ENCODE results near the gene ABHD3.
A peak's percentile ranks its signal among the peaks of the same experiment; 100 is the strongest.
"Not testable (repeated sequence)": the region's sequence is repeated elsewhere in the genome, so short reads cannot be mapped to it uniquely, and the experiment has no call there.

ABHD3 gene

DNA sequence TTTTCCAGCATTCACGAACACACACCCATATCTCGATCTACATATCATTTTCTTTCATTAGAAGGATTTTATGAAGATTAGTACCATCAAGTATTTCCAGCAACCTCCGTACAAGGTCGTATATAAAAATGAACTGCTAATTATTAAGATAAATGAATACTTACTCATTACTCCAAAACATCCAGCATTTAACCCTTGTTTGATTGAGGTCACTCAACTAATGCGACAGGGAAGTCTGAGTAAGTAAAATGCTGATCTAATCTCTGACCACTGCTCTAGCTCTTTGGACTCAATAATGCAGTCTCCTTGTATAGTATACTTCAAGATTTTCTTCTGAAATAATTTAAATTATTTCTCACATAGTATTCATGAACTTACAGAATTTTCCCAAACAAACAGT, 2.0 kb downstream of the ABHD3 start:
- DNase-seq: no peak

DNA sequence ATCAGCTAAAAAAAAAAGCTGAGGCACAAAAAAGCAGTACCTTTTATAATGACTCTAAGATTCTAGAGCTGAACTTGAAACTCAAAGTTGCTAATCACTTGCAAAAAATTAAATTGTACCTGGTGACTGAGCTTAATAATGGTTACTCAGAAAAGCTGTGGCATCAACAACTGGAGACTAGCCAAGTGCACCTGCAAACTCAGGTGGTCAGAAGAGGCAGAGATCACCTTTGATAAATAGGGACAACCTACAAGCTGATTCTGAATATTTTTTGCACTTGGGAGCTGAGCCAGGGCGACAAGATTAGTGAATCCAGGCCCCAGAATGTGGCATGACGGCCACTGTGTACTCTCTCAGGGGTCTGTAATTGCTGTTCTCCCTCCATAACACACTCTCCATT, 3.0 kb downstream of the ABHD3 start:
- DNase-seq: no peak

DNA sequence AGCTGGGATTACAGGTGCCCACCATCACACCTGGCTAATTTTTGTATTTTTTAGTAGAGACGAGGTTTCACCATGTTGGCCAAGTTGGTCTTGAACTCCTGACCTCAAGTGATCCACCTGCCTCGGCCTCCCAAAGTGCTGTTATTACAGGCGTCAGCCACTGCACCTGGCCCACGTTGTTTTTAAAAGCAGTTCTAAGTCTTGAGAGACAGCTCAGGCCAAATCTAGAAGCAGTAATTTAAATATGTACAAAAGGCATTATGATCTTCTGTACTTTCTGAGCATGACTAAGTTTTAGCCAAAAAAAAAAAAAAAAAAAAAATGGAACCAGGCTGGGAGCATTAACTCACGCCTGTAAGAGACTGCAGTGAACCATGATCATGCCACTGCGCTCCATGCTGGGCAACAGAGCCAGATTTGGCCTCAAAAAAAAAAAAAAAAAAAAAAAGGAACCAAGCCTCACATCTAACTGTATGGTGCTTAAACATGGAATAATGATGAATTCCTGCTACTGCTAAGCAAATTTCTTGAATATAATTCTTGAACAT, 4.0 kb downstream of the ABHD3 start:
- DNase-seq: no peak

DNA sequence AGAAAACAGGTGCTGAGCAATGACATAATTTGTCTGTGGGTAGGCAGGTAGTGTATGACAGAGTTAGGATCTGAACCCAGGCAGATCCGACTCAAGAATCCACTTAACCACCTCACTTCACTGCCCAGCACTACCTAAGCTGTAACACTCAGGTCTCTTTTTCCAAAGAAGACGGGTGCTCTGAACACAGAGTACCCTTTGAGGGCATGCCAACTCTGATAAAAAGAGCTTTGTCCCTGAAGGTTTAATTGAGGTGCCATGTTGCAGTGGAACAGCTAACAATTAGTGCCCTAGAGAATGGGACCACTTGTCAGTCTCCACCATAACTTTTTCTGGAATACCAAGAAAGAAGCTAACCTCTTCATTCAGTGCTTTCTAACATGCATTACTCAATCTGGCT, 11.3 kb downstream of the ABHD3 start:
- DNase-seq: no peak

DNA sequence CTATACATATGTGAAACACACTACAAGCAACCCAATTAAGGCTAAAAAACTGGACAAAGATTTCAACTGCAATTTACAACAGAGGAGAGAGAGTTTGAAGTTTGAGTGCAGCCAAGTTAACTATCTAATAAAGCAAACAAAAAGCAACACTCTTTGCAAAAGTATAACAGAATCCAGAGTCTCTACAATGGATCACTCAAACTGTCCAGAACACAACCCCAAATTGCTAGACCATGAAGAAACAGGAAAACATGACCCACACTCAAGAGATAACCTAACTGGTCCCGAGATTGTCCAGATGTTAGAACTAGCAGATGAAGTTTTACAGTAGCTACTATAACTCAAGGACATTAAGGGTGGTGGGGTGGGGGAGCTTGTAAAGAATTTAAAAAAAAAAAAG, 14.8 kb downstream of the ABHD3 start:
- DNase-seq: no peak

DNA sequence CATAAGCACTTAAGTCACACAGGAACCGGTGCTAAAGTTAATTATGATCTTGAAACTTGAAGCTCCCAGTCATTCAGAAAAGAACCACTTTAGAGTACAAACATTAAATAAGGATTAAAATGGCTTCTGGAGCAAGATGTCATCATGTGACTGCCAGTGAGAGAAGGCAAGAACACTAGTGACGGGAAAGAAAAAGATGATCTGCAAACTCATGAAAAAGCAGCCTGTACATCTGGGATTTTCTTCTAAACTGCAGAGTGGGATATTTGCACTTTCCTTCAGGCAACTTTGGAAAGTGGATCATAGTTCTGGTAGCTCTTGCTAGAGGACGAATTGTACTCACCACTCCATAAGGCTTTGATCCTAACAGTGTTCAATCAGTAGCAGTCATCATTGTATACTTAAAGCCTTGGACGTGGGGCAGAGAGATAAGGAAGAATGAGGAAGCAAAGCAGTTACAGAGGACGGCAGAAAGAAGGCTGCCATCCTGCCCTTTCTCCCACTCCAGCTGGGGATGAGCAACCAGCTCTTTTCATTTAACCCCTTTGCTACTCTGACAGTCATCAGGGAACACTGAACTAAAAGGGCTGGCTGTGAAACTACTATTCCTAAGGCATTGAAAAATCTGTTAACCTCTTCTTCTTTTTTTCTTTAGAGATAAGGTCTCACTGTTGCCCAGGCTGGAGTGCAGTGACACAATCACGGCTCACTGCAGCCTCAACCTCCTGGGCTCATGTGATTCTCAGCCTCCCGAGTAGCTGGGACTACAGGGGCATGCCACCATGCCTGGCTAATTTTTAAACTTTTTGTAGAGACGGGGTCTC, 18.1 kb downstream of the ABHD3 start:
- DNase-seq: no peak

DNA sequence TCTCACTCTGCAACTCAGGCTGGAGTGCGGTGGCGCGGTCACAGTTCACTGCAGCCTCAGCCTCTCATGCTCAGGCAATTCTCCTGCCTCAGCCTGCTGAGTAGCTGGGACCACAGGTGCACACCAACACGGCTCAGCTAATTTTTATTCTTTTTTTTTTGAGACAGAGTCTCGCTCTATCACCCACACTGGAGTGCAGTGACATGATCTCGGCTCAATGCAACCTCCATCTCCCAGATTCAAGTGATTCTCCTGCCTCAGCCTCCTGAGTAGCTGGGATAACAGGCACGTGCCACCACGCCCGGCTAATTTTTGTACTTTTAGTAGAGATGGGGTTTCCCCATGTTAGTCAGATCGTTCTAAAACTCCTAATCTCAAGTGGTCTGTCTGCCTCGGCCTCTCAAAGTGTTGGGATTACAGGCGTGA, 19.0 kb downstream of the ABHD3 start:
- not testable (repeated sequence) for DNase-seq

DNA sequence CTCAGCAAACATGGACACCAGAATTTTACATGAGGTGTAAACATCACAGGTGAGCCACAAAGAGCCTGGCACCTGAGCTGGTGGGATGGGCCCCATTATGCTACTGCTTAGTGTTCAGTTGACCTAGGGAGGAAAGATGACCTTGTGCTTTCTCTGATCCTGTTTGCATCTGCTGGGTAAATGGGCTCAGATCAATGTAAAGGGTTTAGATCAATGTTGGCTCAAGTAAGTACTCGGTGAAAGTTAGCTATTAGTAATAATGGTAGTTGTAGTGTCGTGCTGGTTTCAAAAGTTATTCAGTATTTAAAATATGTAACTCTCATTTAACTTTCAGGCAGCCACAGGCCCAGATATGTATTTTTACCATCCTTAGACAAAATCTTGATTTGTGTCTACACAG, 19.8 kb downstream of the ABHD3 start:
- DNase-seq: no peak

DNA sequence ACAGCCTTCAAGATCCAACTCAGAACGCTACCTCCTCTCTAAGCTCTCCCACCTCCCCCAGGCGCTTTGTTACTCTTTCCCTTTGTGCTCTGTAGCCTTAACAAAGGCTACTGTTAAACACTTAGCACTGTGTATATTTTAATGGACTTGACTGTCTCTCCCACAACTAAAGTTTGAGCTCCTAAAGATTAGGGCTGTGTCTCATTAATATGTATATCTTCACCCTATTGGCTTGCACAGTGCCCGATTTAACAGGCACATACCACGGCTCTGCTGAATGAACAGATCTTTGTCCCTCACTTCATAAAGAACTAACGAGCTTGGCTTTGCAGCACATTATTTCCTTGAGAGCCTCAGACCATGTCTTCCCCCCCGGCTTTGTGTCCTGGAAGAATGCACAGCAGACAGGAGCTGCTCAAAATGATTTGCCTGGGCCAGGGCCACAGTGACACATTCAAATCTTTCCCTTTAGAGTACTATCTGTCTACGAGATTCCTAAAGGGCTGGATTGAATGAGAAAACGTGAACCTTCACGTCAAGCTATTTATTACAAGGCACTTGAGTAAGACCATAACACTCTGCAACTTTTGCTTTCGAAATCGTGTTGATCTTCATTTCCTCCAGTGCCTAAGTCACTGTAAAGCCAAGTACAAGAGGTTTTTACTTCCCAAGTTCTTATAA, 22.1 kb downstream of the ABHD3 start:
- DNase-seq: no peak

DNA sequence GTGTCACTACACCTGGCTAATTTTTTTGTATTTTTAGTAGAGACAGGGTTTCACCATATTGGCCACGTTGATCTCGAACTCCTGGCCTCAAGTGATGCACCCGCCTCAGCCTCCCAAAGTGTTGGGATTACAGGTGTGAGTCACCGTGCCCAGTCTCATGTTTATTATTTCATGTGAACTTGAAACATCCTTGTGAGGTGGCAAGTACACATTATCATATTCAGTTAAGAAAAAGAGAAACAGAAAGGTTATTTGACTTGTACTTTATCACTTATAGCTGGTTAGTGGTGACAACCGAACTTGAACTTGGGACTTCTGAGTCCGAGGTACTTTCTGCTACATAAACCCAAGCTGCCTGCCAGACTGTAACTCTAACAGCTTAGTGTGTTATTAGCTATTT, 24.4 kb downstream of the ABHD3 start:
- no peak for DNase-seq

DNA sequence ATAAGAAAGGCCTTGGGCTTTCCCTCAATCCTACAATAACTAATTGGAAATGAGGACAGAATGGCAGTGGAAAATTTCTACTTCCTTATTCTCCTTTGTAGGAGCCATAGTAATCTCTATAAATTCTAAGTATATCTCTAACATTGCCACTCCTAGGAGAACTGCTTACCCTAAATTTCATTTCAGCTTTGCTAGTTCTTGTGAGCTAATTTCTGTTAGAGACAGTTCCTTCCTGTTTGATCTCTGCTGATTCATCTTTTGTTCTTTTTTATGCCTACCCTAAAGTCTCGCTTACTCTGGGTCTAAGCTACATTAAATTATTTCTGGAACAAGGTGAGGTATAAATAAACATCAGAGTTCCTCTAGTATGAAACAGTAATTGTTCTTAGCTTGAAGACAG, 25.7 kb downstream of the ABHD3 start:
- no peak for DNase-seq

DNA sequence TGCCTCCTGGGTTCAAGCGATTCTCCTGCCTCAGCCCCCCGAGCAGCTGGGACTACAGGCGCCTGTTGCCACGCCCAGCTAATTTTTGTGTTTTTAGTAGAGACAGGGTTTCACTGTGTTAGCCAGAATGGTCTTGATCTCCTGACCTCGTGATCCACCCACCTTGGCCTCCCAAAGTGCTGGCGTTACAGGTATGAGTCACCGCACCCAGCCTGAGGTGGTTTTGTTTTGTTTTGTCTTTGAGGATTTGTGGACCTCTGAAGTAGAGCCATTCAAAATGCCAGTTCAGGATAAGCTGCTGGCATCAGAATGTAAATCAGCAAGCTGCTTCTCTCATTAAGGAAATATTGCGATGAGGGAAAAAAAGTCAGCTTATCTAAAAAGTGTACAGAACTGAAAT, 29.2 kb downstream of the ABHD3 start:
- not testable (repeated sequence) for DNase-seq

DNA sequence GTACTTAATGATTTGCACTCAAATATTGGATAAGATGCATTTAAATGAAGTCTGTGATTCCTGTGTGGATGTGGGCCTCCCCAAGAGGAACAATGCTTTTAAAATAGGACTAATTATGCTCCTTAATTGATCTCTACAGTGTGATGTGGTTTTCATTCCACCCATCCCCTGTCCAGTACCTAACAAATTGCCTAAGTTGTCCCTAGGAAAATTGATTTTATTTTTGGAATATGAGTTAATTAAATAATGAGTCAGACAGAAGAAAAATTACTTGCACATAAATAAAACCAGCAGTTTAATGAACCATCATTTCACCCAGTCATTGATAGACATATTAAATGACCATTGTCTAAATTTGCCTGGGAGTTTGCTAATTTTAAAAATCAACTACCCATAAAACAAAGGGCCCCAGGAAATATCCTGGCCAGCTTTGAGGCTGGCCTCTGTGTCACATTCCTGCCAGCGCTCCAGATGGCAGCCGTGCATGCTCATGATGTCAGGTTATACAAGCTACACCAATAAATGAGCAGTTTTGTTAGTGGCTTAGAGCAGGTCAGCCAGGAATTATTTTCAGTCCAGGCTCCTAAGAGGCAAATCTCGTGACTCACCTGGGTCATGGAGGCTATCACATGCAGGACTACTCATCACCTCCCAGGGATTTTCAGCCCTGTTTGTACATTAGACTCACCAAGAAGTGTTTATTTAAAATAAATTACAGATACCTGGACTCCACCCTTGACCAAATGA, 31.9 kb downstream of the ABHD3 start:
- DNase-seq: no peak

DNA sequence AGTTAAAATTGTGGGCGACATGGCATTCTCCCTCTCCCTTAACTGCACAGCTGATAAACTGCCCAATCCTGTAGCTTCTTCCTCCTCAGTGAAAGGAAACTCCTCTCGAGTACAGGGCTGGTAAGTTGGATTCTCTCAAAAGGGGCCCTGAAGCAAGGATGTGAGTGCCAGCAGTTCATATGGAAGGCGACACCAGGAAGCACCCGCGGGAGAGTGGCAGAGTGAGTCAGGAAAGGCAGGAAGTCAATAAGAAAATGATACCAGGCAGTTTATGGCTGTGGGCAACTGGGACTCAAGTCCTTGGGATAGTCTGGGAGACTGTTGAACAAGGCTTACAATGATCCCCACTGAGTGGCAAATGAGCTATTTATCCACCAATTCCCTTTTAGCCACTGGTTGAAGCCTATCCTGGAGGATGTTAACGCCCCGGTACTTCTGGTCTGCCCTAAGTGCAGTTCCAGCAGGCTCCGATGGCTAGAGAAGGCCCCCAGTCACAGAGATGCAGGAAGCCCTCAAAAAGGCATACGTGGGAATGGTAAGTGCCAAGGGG, 34.8 kb downstream of the ABHD3 start:
- DNase-seq: no peak

DNA sequence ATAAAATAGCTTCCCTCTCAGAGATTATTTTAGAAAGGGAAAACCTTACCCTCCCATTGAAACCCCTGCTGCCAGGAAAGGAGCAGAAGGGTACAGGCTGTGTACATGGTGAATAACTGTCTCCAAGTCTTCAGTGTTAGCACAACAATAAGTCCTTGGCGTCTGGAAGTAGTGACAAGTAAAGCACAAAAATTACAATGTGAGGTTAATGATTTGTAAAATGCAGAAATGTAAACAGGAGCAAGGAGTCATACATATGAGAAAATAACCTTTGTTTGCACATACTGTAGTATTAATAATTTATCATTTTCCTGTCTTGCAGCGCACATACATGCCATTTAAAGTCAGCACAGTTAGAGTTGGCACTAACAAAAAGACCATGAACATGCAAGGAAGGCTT, 40.5 kb downstream of the ABHD3 start:
- no peak for DNase-seq

DNA sequence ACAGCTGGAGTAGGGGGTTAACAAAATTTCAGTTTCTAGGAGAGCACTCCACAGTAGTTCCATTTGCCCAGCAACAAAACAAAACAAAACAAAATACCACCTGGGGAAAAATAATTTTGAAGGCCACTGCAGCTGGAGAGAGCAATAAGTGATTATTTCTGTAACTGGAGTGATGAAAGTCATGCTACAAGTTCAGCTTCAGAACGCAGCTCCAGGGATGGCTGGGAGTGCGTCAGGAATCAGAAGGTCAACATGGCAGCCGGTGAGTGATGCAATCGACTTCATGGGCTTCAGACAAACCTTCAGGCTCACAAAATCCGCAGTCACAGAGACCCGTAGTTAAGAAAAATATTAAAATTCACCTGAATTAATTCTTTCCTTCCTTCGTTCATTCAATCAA, 41.0 kb downstream of the ABHD3 start:
- peak; percentile 2 for DNase-seq

DNA sequence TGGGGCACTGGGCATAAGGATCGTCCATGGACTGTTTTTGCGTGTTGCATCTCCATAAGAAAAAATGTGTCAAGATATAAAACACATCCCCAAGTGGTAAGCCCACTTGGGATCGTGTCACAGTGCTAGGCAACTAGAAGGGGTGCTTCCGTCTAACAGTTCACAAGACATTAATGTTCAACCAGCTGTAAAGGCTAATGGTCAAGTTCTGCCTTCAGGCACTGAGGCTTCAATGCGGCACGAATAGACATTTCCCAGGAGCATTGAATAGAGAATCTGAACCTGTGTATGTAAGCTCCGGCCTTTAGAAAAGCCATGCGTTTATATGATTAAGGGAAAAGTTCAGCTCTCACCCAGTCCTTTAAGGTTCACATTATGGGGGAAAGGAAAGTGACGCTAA, 42.0 kb downstream of the ABHD3 start:
- no peak for DNase-seq

DNA sequence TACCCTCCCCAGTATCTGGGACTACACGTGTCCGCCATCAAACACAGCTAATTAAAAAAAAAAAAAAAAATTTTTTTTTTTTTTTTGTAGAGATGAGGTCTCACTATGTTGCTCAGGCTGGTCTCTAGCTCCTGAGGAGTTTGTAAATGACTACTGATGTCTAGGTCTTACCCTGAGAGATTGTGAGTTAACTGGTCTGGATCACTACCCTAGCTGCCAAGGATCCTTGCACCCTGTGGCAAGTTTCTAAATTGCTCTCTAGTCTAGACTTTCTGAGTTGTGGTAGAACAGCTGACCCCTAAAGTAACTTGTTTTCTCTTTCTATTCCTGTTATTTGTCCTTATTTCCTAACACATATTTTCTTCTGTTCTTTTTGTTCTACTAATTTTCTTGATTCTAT, 44.5 kb downstream of the ABHD3 start:
- no peak for DNase-seq

DNA sequence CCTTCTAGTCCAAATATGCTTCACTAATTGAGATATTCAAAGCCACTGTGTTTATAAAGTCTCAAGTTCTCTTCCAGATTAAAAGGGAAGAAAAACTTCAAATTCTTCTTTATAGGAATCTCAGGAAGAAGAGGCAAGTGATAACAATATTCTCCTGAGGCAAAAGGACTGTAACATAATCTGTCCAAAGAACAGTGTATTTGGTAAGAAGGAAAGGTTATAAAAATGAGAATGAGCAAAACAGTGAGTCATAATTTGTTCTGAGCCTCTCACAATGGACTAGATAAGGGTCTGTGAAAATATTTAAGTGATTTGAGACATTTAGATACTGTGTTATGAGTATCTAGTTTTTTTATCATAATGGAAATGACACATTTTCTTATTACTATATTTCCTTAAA, 48.2 kb downstream of the ABHD3 start:
- no peak for DNase-seq

DNA sequence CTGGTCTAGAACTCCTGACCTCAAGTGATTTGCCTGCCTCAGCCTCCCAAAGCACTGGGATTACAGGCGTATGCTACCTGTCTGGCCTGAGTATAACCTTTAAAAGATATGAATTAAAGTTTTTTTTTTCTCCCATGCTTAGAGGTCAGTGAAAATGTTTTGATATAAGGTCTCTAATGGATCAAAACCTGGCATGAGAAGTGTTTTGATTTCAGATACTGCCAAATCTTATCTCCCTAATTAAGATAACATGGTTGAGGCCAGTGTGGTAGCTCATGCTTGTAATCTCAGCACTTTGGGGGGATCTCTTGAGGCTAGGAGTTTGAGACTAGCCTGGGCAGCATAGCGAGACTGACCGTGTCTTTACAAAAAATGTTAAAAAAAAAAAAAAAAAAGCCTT, 51.2 kb downstream of the ABHD3 start:
- no peak for DNase-seq

DNA sequence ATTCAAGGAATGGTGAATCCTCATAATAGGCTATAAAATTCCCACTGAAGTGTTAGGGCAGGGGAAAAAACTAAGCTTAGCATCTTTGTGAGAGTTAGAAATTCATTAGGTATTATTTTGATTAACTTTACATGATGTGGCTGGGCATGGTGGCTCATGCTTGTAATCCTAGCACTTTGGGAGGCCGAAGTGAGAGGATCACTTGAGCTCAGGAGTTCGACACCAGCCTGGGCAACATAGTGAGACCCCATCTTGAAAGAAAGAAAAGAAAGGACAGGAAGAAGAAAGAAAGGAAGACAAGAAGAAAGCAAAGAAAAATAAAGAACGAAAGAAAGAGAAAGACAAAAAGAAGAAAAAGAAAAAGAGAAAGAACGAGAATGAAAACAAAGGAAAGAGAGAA, 52.5 kb downstream of the ABHD3 start:
- no peak for DNase-seq

DNA sequence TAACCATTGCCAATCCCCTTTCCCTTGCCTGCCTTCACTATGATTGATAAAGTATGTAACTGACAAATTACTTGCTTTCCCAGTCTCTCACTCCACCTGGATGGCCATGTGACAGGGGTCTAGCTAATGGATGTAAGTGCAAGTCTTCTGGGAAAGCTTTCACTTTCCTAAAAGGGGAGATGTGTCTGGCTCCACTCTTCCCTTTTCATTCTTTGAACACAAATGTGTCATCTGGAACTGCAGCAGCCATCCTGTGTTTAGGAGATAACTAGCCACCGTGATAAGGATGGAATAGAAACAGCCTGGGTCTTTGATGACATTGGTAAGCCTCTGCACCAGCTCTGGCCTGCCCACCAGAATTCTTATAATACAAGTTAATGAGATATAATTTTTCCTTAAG, 54.3 kb downstream of the ABHD3 start:
- no peak for DNase-seq

DNA sequence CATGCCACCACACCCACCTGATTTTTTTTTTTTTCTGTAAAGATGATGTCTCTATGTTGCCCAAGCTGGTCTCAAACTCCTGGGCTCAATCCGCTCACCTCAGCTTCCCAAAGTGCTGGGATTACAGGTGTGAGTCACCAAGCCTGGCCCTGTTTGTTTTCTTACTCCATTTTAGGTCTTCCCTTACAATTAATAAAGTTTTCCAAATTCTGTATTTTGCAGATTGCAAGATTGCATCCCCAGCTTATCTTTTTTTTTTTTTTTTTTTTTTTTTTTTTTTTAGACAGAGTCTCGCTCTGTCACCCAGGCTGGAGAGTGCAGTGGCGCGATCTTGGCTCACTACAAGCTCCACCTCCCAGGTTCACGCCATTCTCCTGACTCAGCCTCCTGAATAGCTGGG, 64.2 kb downstream of the ABHD3 start:
- DNase-seq: not testable (repeated sequence)

All from fibroblast of upper back skin (primary cell).